GM19455 (cell line): Measurements from ENCODE around the gene FLNA.
"Not testable (repeated sequence)": the region's sequence is repeated elsewhere in the genome, so short reads cannot be mapped to it uniquely, and the experiment has no call there.

Experiments
- ATAC-seq: cut with Tn5 transposase; IDR thresholded peaks from one replicate; pipeline ENCODE4 v1.9.1; 2021; ENCODE audit not compliant: unreplicated experiment

Gene FLNA

DNA sequence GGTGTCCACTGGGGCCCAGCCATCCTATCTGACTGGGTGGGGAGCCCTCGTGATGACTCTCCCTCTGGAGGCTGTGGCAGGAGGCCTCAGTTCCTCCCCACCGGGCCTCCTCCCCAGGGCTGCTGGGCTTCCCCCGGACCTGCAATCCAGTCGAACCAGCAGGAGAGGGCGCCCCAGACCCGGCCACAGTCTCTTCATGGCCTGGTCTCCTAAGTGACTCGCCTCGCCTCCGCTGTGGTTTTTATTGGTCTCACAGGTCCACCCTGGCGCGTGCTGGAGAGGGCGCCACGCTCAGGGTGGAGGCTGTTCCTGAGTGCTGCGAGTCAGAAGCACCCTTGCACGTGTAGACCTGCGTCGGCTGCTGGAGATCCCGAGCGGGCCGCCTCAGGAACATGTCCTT, 30.8 kb downstream of the FLNA start:
- ATAC-seq, result not testable (repeated sequence)

DNA sequence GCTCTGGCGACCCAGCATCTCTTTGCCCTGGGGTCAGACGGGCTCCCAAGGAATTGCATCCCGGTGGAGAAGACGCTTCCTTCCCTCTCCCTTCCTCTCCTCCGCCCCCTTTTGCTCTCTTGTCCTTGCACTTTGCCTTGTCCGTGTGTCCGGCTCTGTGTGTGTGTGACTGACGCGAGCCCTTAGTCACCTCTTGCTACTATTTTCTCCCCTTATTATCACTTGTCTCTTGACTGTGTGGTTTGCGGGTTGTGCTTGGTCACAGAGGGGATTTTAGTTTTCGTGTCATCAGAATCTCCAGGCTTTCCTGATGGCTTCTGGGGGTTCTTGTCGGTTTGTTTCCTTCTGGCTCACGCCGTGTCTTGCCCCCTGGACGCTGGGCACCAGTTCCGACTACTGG, 31.4 kb downstream of the FLNA start:
- not testable (repeated sequence) for ATAC-seq

DNA sequence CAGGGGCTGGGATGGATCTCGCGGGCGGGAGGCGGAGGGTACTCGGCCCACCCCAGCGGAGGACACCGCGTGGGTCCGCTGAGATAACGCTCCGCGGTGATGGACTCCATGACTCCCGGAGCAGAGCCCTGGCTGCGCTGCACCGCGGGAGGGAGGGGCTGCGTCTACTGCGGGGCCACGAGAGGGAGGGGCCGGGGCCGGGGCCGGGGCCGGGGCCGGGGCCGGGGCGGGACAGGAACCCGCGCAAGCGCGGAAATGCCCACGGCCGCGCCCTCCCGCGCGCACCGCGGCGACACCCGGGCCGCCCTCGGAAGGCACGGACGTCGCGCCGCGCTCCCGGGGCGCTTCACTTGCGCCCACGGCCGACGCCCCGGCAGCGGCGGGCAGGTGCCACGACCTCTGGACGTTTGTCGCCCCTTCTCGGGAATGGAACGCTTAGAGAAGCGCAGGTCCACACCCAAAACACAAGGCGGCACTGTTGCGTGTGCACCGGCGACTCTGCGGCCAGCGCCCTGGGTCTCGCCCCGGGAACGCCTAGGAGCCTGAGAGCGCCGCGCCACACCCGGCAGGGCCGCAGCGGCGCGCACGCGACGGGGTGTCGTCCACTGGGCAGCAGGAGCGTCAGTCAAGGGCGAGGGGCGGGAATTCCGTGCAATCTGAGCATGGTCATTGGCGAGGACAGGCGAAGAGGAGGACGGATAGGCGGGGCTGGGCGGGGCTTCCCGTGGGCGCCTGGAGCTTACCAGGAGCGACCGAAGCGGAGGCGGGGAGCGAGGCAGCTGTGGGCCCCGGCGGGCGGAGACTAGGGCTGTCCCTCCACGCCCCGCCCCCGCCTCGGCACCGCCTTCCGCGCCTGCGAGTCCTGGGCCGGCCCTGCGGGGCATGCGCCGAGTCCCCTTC, 32.8 kb downstream of the FLNA start:
- peak; percentile 66 for ATAC-seq

DNA sequence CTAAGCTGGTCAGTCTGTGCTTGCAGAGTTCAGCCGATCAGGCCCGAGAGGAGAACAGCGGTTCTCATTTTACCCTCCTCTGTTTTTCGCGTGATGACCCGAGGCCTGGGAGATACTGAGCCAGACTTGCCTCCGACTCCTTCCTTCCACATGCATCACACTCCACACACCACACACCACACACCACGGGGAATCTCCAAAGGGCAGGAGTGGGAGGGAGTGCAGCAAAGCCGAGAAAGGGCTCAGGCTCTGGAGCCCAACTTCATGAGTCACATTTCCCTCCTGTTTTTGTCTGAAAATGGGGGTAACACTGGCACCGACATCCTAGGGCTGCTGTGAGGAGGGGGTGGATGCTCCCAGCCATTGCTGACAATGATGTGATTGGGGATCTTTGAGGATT, 39.9 kb downstream of the FLNA start:
- ATAC-seq, result no peak

DNA sequence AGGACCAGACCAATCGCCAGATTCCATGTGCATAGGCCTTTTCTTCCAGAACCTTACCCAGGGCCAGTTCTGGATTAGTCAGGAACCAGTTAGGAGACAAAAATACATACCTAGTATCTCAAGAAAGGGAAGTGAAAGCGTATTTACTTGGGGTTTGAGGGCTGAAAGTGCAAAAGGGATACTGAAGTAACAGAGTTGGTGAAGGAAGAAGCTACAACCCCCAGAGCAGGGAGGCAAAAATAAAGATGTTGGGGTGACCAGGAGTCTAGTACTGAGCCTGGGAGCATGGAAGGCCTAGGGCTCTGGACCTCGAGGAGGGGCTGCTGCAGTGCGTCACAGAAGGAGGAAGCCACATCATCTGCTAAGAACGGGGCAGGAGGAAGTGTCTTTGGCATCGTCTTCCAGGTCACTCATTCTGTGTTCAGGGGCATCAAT, 40.6 kb downstream of the FLNA start:
- peak; percentile 68 for ATAC-seq

DNA sequence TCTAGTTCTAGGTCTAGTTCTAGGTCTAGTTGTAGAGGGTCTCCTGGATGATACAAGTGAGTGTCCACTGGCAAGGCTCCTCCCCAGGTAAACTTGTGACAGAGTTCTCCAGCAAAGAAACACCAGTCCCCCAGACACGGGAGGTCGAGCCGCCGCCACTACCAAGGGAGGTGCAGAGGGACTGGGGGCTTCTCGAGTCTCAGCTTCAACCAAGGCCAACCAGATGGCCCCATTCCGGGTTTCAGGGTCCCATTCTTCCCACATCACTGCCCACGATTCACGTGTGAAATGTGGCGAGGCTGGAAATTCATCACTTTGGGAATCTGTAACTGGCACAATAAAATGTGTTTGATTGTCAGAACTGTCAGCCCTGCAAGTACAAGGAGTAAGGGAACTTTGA, 41.3 kb downstream of the FLNA start:
- ATAC-seq, result no peak

DNA sequence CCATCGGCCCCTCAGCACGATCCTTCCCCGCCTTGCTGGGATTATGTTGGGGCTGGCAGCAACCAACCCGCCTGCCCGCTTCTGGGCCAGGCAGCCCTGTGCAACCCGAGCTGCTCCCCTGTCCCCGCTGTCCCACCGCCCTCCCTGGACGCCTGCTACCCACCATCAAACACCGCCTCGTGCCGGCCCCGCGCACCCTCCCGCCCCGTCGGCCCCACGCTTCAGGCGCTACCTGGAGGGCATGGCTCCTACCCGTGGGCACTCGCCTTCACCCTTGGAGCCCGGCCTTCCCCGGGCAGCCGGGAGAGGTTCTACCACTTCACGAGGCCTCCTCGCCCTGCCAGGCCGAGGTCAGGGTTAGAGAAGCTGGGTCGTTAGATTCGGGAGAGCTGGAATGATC, 41.9 kb downstream of the FLNA start:
- no peak for ATAC-seq

DNA sequence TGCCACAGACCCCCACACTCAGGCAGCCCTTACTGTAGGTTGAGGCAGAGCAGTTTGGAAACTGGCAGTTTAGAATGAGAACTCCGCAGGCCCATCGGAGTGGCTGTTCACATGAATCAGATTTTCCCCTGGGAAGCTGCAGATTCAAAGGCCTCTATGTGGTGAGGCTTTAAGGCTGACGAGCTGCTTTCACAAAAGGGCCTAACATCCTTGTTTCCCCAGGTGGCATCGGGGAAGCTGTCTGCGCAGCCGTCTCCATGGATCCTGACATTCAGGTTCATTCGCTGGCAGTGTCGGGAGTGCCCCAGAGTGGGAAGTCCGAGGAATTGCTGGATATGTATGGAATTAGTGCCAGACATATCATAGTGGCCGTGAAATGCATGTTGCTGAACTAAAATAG, 45.1 kb downstream of the FLNA start:
- ATAC-seq, result no peak

DNA sequence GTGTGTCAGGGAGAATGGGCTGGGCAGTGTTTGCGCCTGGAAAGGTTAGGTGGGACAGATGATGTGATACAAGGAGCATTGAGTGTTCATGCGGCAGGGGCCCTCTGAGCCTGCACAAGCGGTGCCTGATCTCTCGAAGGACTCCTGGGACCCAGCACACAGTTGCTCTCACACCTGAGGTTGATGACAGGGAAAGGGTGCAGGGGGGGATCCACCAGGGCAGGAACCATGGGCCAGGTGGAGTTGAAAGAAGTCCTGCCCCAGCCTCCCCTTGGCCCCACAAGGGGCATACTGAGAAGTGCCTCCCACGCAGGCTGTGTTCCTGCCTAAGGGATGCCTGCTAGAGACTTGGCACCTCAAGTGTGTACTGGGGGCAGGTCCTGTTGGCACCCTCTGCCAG, 45.8 kb downstream of the FLNA start:
- no peak for ATAC-seq

DNA sequence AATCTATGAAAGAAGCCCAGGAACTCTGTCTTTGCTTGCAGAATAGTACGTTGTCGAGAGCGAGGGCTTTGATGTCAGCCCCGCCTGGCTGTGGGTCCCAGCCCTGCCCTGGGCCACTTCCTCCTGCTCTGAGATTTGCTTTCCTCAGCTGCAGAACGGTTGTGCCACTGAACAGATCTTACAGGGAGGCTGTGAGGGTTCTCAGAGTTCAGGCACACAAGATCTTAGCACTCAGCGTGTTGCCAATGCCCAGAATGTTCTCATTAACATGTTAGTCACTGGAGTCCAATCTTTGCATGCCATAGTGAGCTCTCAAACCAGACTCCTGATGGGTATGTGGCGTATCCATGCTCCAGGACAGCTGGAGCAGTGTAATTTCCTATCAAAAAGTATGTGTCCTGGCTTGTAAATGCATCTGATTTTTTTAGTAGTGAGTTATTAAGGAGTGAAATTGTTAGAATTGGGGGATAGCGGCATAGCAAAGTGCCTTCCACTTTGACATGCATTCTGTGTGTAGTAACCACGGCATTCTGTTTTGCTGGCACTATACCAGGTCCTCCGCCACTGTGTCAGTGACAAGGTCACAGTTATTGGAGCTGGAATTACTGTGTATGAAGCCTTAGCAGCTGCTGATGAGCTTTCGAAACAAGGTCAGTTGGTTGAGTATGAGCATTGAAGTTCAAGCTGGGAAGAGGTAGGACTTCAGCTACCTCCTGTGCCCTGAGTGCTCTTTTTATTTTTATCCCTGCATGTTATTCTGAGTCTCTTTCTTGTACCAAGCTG, 47.2 kb downstream of the FLNA start:
- no peak for ATAC-seq

DNA sequence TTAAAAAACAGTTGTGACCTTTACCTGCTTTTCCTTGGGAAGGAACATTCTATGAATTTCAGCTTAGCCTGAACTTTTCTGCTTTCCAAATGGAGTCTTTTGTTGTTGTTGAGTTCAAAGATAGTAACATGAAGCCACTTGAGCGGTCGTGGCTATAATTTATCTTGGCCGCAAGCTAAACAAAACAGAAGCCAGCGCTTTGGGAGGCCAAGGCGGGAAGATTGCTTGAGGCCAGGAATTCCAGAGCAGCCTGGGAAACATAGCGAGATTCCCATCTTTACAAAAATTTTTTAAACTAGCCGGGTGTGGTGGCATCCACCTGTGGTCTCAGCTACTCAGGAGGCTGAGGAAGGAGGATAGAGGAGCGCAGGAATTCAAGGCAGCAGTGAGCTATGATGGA, 48.9 kb downstream of the FLNA start:
- no peak for ATAC-seq

DNA sequence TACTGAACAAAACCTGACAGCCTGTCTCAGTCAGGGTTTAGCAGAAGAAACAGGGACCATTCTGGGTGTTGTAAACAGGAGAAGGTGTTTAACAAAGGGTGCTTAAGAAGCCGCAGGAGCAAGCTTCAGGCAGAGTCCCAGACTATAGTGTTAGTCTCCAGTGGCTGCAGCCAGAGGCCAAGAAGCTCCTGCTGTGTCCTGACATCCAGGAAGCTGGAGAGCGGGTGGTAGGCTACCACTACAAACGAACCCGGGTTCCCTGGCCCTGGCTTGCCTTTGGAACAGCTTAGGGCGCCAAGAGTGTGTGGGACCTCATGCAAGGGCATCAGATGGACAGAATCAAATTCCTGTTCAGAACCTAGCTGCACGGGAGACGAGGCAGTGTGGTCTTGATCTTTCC, 50.9 kb downstream of the FLNA start:
- ATAC-seq, result no peak

DNA sequence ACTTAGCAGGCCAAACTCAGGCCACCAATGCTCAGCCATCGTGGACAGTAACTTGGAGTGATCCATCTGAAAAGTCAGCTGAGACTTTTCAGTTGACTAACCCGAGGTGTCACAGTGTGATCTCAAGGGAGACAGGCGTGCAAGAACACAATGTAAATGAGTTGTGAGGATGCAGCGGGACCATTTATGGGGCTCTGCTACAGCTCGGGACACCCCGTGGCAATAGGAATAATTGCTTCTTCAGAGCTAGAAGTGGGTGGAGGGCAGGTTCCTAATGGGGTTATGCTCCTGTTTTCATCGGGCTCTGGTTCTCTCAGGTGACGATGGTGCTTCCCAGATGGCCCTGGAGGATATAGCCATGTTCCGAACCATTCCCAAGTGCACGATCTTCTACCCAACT, 51.5 kb downstream of the FLNA start:
- no peak for ATAC-seq

DNA sequence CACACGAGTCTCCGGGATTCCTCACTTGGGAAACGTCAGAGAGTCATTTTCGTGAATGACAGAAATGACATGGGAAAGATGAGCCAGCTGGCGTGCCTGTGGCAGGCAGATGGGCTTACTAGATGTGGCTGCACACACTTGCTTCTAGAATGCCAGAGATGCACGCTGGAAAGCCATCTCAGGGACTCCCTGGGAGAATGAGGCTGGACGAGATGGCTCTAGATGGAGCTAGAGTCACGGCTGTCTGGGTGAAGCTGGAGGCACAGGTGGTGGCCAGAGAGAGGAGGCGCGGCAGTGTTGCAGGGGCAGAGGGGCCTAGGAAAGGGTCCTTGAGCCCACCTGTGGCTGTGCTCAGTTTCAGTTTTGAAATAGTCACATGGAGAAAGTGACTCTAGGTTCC, 52.8 kb downstream of the FLNA start:
- no peak for ATAC-seq

DNA sequence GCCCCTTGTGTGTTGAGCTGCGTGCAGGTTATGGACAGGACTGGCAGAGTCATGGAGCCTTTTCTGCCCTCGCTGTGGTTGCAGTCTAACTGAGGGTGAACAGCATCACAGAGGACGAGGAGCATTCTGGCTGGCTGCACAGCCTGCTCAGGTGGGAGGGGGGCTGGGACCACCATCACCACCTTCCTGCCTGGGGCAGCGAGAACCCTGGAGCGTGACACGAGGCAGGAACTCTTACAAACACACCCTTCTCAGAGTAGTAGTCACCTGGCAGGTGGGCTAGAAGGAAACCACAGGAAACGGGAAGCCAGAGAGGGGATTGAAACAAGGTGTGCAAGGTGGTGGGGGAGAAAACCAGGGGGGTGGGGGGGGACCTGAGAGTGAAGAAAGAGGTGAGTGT, 53.3 kb downstream of the FLNA start:
- ATAC-seq, result no peak

DNA sequence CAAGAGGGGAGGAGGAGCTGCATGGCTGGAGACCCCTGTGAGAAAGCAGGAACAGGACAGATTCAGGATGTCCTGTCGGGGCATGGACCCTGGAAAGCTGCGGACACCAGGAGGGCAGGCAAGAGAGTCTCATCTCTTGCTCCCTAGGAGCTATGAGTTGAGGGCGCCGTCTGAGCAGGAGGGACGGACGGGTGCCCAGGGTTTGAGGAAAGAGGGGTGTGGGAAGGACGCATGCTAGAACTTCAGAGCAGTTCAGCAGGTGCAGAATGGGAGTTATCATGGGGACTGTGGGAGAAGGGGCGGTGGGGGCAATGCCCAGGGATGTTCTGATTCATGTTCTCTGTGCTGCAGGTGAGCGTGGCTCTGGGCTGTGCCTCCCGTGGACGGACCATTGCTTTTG, 54.0 kb downstream of the FLNA start:
- ATAC-seq, result no peak

DNA sequence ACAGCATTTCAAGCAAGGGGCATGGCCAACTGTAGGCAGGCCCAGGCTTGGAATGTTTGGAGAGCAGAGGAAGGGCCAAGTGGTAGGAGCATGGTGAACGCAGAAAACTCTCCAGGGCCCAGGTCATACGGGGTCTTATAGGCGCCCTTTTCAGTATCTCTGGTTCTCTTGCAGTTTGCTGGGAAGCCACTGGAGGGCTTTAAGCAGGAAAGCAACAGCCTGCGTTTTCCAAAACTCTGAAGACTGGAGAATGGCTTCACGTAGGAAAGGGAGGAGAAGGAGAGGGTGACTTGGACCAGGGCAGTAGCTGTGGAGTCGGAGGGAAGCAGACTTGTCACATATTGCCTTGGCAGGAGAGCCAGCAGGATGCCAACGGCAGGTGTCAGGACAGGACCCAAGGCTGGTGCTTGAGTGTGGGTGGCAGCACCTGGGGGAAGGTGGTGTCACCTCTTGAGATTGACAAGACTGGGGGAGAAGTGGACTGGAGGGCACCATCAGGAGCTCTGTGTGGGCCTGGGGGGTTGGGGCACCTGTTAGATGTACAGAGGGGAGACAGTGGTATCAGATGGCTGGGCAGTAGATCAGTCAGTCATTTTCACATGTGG, 56.9 kb downstream of the FLNA start:
- no peak for ATAC-seq

DNA sequence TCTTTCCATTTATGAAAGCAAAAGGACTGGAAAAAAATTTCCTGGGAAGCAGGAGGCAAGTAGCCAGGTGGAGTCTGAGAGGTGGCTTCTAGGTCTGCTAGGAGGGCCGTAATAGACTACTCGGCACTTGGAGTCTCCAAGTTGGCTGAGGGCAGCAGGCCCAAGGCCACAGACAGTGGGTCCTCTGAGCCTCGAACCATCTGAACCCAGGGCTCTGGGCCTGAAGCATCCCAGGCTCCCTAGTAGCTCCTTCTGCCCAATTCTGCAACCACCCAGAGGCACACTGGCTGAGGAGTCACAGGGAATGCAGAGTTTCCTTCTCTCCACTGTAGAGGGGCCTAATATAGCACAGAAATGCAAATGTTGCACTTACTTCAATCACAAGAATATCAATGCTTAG, 59.0 kb downstream of the FLNA start:
- ATAC-seq, result no peak

DNA sequence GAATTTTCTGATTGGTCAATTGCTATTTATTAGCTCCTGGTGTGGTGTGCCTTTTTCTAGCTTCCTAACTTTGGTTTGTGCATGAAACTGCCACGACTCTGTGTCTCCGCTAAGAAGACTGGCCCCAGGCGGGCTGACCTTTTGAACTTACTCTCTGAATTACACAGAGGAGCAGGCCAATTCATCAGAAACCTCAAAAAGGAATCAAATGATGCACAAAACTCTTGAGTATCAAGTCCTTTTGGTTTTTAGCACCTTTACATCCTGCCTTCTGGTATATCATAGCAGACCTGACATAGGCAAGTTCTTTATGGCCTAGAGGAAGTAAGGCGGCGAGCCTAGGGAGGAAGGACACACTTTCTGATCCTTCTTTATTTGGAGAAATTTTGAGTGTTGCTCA, 61.3 kb downstream of the FLNA start:
- no peak for ATAC-seq

DNA sequence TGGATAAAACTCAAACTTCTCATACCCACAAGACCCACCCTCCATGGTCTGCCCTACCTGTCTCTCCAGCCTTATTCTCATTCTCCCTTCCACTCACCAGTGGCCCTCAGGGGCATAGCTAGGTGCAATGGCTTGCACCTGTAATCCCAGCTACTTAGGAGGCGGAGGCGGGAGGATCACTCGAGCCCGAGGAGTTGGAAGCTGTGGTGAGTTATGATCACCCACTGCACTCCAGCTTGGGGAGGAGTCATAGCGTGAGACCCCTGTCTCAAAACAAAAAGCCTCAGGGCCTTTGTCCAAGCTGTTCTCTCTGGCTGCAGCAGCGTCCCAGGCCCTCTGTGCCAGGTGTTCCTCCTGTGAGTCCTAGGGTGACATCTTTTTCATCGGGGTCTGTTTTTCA, 62.3 kb downstream of the FLNA start:
- ATAC-seq, result no peak

DNA sequence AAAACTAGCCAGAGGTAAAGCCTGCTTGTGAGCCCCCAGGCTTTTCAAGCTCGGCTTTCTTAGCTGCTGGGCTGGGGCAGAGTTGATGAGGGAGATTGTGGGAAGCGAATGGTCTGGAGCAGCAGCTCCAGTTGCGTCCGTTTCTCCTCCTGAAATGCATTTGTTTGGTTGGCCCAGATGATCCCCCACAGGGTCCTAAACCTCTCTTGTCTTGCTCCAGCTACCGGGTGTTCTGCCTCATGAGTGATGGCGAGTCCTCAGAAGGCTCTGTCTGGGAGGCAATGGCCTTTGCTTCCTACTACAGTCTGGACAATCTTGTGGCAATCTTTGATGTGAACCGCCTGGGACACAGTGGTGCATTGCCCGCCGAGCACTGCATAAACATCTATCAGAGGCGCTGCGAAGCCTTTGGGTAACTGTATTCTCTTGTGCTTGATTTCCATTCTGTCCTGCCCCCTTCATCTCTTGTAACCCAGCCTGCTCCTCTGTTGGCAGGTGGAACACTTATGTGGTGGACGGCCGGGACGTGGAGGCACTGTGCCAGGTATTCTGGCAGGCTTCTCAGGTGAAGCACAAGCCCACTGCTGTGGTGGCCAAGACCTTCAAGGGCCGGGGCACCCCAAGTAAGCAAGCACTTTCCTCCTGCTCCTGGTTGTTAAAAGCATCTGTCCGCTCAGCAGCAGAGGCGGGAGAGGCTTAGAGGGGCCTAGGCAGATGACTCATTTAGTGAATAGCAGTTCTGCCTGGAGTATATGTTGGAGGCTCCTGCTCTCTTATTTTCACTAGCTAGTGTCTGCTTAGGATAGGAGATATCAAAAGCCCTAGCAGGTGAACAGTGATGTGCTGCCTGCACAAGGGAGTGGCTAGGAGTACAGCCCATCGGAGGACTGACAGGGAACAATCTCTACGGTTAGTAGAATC, 63.6 kb downstream of the FLNA start:
- ATAC-seq, result no peak
